Measurements from ENCODE around the gene FBXW9. TPM values are rescaled to one million over a fixed set of nuclear protein-coding genes. Genes with fewer than 3 reads are reported as not detected.
A peak's percentile ranks its signal among the peaks of the same experiment; 100 is the strongest.

Gene FBXW9
- total and polyA plus RNA-seq, 2 of the 13 experiments (the other 11 are each of a cell fraction or from before 2014, with no cell fraction given): 5.7 to 6.1 TPM

- TF ChIP-seq, protein P1, sequence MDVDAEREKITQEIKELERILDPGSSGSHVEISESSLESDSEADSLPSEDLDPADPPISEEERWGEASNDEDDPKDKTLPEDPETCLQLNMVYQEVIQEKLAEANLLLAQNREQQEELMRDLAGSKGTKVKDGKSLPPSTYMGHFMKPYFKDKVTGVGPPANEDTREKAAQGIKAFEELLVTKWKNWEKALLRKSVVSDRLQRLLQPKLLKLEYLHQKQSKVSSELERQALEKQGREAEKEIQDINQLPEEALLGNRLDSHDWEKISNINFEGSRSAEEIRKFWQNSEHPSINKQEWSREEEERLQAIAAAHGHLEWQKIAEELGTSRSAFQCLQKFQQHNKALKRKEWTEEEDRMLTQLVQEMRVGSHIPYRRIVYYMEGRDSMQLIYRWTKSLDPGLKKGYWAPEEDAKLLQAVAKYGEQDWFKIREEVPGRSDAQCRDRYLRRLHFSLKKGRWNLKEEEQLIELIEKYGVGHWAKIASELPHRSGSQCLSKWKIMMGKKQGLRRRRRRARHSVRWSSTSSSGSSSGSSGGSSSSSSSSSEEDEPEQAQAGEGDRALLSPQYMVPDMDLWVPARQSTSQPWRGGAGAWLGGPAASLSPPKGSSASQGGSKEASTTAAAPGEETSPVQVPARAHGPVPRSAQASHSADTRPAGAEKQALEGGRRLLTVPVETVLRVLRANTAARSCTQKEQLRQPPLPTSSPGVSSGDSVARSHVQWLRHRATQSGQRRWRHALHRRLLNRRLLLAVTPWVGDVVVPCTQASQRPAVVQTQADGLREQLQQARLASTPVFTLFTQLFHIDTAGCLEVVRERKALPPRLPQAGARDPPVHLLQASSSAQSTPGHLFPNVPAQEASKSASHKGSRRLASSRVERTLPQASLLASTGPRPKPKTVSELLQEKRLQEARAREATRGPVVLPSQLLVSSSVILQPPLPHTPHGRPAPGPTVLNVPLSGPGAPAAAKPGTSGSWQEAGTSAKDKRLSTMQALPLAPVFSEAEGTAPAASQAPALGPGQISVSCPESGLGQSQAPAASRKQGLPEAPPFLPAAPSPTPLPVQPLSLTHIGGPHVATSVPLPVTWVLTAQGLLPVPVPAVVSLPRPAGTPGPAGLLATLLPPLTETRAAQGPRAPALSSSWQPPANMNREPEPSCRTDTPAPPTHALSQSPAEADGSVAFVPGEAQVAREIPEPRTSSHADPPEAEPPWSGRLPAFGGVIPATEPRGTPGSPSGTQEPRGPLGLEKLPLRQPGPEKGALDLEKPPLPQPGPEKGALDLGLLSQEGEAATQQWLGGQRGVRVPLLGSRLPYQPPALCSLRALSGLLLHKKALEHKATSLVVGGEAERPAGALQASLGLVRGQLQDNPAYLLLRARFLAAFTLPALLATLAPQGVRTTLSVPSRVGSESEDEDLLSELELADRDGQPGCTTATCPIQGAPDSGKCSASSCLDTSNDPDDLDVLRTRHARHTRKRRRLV (CRISPR knock-in tag; IDR thresholded peaks at IDR 0.05): no peak
- TF ChIP-seq ZNF879 (CRISPR knock-in tag; IDR thresholded peaks at IDR 0.05) (no peak), GPN1 (CRISPR knock-in tag; IDR thresholded peaks at IDR 0.05; ENCODE audit: borderline replicate concordance) (no peak), KLF11 (CRISPR knock-in tag; IDR thresholded peaks at IDR 0.05) (no peak), ZNF274 (CRISPR knock-in tag; IDR thresholded peaks at IDR 0.05) (peak; percentile 68; the same call in 1 of the 2 replicates), IKZF4 (CRISPR knock-in tag; IDR thresholded peaks at IDR 0.05; ENCODE audit: borderline replicate concordance, low read depth, not compliant biosample characterization) (peak; percentile 57), DMAP1 (CRISPR knock-in tag; IDR thresholded peaks at IDR 0.05) (no peak), MYC (CRISPR knock-in tag; IDR thresholded peaks at IDR 0.05; ENCODE audit: borderline replicate concordance) (peak; percentile 62; the same call in 1 of the 2 replicates), HMG20B (CRISPR knock-in tag; conservative IDR thresholded peaks at IDR 0.05) (no peak), ZNF558 (CRISPR knock-in tag; IDR thresholded peaks at IDR 0.05; ENCODE audit: borderline replicate concordance) (no peak), RARA (CRISPR knock-in tag; IDR thresholded peaks at IDR 0.05) (no peak), ARNTL (CRISPR knock-in tag; IDR thresholded peaks at IDR 0.05) (0 out of 2 replicates have a peak, but pooled peaks have one; percentile 24), ZFP37 (CRISPR knock-in tag; IDR thresholded peaks at IDR 0.05; ENCODE audit: borderline replicate concordance) (no peak), NR0B2 (CRISPR knock-in tag; IDR thresholded peaks at IDR 0.05) (no peak), GATAD2A (CRISPR knock-in tag; IDR thresholded peaks at IDR 0.05) (peak; percentile 36; the same call in 1 of the 2 replicates), SMAD1 (CRISPR knock-in tag; IDR thresholded peaks at IDR 0.05; ENCODE audit: borderline replicate concordance, low read depth) (no peak), NCOA2 (CRISPR knock-in tag; IDR thresholded peaks at IDR 0.05) (no peak), RAD51 (IDR thresholded peaks at IDR 0.05; ENCODE audit: borderline replicate concordance) (no peak), ZNF225 (CRISPR knock-in tag; IDR thresholded peaks at IDR 0.05) (no peak), AKAP8 (CRISPR knock-in tag; IDR thresholded peaks at IDR 0.05) (no peak), ZNF615 (CRISPR knock-in tag; IDR thresholded peaks at IDR 0.05; ENCODE audit: borderline replicate concordance) (no peak)
- TF ChIP-seq, protein P2, sequence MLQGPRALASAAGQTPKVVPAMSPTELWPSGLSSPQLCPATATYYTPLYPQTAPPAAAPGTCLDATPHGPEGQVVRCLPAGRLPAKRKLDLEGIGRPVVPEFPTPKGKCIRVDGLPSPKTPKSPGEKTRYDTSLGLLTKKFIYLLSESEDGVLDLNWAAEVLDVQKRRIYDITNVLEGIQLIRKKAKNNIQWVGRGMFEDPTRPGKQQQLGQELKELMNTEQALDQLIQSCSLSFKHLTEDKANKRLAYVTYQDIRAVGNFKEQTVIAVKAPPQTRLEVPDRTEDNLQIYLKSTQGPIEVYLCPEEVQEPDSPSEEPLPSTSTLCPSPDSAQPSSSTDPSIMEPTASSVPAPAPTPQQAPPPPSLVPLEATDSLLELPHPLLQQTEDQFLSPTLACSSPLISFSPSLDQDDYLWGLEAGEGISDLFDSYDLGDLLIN (CRISPR knock-in tag; IDR thresholded peaks at IDR 0.05; ENCODE audit: borderline replicate concordance): no peak
- TF ChIP-seq, protein P3, sequence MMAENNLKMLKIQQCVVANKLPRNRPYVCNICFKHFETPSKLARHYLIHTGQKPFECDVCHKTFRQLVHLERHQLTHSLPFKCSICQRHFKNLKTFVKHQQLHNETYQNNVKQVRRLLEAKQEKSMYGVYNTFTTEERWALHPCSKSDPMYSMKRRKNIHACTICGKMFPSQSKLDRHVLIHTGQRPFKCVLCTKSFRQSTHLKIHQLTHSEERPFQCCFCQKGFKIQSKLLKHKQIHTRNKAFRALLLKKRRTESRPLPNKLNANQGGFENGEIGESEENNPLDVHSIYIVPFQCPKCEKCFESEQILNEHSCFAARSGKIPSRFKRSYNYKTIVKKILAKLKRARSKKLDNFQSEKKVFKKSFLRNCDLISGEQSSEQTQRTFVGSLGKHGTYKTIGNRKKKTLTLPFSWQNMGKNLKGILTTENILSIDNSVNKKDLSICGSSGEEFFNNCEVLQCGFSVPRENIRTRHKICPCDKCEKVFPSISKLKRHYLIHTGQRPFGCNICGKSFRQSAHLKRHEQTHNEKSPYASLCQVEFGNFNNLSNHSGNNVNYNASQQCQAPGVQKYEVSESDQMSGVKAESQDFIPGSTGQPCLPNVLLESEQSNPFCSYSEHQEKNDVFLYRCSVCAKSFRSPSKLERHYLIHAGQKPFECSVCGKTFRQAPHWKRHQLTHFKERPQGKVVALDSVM (CRISPR knock-in tag; IDR thresholded peaks at IDR 0.05): no peak
Observed at GRCh38 chr19:12639901-12640613, 56.4 kb downstream of the FBXW9 start (continued).
